ENCODE data around the gene NAGS.
"Not testable (repeated sequence)": the region's sequence is repeated elsewhere in the genome, so short reads cannot be mapped to it uniquely, and the experiment has no call there.

Gene NAGS

GRCh38 chr17:44004077-44004760, at the start of gene NAGS:
Gene NAGS (plus strand): TSS chr17:44004622. CDS start chr17:44004664, 42 bp downstream.
- no peak for DNase-seq (ENCODE audit: low read depth)

GRCh38 chr17:43956222-43956621, 48.2 kb upstream of the NAGS start:
- DNase-seq (ENCODE audit: low read depth), result no peak

GRCh38 chr17:43958748-43959352, 45.6 kb upstream of the NAGS start:
- no peak for DNase-seq (ENCODE audit: low read depth)

- DNase-seq (ENCODE audit: low read depth), result not testable (repeated sequence)
Measured at GRCh38 chr17:43961292-43961691, 43.1 kb upstream of the NAGS start.

GRCh38 chr17:43961954-43962353, 42.5 kb upstream of the NAGS start:
- no peak for DNase-seq (ENCODE audit: low read depth)

- no peak for DNase-seq (ENCODE audit: low read depth)
Measured at GRCh38 chr17:43962479-43962878, 41.9 kb upstream of the NAGS start.

- DNase-seq (ENCODE audit: low read depth), result no peak
Measured at GRCh38 chr17:43966276-43966675, 38.1 kb upstream of the NAGS start.

- DNase-seq (ENCODE audit: low read depth), result no peak
Measured at GRCh38 chr17:43967251-43967875, 37.1 kb upstream of the NAGS start.

- DNase-seq (ENCODE audit: low read depth), result no peak
Measured at GRCh38 chr17:43970366-43970765, 34.1 kb upstream of the NAGS start.

GRCh38 chr17:43971436-43971835, 33.0 kb upstream of the NAGS start:
- not testable (repeated sequence) for DNase-seq (ENCODE audit: low read depth)

- DNase-seq (ENCODE audit: low read depth), result not testable (repeated sequence)
Measured at GRCh38 chr17:43972444-43973212, 31.8 kb upstream of the NAGS start.

- DNase-seq (ENCODE audit: low read depth), result no peak
Measured at GRCh38 chr17:43974382-43975266, 29.8 kb upstream of the NAGS start.

- DNase-seq (ENCODE audit: low read depth), result no peak
Measured at GRCh38 chr17:43975898-43976297, 28.5 kb upstream of the NAGS start.

- DNase-seq (ENCODE audit: low read depth), result no peak
Measured at GRCh38 chr17:43976963-43977837, 27.2 kb upstream of the NAGS start.

- DNase-seq (ENCODE audit: low read depth), result no peak
Measured at GRCh38 chr17:43978078-43978477, 26.3 kb upstream of the NAGS start.

- DNase-seq (ENCODE audit: low read depth), result no peak
Measured at GRCh38 chr17:43979011-43979410, 25.4 kb upstream of the NAGS start.

- DNase-seq (ENCODE audit: low read depth), result no peak
Measured at GRCh38 chr17:43979671-43980070, 24.8 kb upstream of the NAGS start.

GRCh38 chr17:43982171-43982570, 22.3 kb upstream of the NAGS start:
- no peak for DNase-seq (ENCODE audit: low read depth)

- DNase-seq (ENCODE audit: low read depth), result no peak
Measured at GRCh38 chr17:43983196-43983514, 21.3 kb upstream of the NAGS start.

- DNase-seq (ENCODE audit: low read depth), result no peak
Measured at GRCh38 chr17:43983515-43984411, 20.7 kb upstream of the NAGS start.

Data from stimulated activated CD8-positive, alpha-beta memory T cell treated with anti-CD3 and anti-CD28 coated beads, Interleukin-15, amount 100 ng/mL, for 1 hour (primary cell).